Heart left ventricle (tissue), 13 donors: Measurements from ENCODE around the gene IL15.

Source experiments
- POLR2A ChIP-seq, 2 donors: fragments of 450-650 bp; IDR thresholded peaks; one replicate each; pipeline ENCODE4 v1.6.1; 2017; ENCODE audit warnings: antibody characterized with exemption in 2 of 2, mild to moderate bottlenecking in 2 of 2, moderate library complexity in 2 of 2
- TF ChIP-seq, protein P1 (sequence below), 12 donors: fragments of 200-600 bp; sonication (generic) in 4 of 12; IDR thresholded peaks; one replicate each; pipeline versions ENCODE4 v1.5.0 to v1.8.0; 2018 to 2022; ENCODE audit warnings: antibody characterized with exemption in 12 of 12, mild to moderate bottlenecking in 5 of 12
- donor health status: ischemic (EF 13 %, LVEDD 7.1; RV severe dilation, severe dysfunction).
- donor health status: DM: no; HTN: yes; CAD: no.
- donor health status: DM: no; HTN: no; CAD: no.
- donor health status: ischemic (EF 25% LVEDD 6.9; RV normal size, moderate dysfunction).
- donor health status: ischemic (EF 25% LVEDD 5.7; RV mildly dilated, moderate dysfunction).
- donor health status: ischemic (EF 35%, LVEDD 5.7; RV mildly dilated, moderate dysfunction).
- donor health status: nonischemic (EF 11% LVEDD 7.7; RV severe dilation, severe dysfunction).
- donor health status: DM: yes; HTN: yes; CAD: no.
- donor health status: PGD.
- donor health status: ischemic (EF 29% LVEDD 5.4; RV normal size, mild dysfunction).
- donor health status: nonischemic (EF 23%, LVEDD 6.1; RV moderate dilation, normal function).

DNA sequence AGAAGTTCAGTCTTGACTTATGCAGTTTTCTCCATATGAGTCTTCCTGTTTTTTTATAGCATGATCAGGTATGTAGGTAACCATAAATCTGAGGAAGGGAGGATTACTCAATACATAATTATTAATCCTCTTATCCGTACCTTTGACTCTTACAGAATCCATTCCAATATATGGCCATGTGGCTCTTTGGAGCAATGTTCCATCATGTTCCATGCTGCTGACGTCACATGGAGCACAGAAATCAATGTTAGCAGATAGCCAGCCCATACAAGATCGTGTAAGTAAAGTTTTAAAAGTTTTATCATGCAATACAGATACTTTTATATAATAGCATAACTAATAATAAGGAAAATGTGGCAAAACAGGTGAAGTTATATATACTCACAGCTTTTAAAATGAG lies 19.6 kb downstream of the IL15 start:
- TF ChIP-seq, protein P1, sequence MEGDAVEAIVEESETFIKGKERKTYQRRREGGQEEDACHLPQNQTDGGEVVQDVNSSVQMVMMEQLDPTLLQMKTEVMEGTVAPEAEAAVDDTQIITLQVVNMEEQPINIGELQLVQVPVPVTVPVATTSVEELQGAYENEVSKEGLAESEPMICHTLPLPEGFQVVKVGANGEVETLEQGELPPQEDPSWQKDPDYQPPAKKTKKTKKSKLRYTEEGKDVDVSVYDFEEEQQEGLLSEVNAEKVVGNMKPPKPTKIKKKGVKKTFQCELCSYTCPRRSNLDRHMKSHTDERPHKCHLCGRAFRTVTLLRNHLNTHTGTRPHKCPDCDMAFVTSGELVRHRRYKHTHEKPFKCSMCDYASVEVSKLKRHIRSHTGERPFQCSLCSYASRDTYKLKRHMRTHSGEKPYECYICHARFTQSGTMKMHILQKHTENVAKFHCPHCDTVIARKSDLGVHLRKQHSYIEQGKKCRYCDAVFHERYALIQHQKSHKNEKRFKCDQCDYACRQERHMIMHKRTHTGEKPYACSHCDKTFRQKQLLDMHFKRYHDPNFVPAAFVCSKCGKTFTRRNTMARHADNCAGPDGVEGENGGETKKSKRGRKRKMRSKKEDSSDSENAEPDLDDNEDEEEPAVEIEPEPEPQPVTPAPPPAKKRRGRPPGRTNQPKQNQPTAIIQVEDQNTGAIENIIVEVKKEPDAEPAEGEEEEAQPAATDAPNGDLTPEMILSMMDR (IDR thresholded peaks at IDR 0.05), result no peak
- no peak for TF ChIP-seq POLR2A (IDR thresholded peaks at IDR 0.05)
